Measurements from ENCODE around the gene SLC16A3. TPM values are rescaled to one million over a fixed set of nuclear protein-coding genes. Genes with fewer than 3 reads are reported as not detected.

SLC16A3 gene
- total RNA-seq, 1 donor from 2014 or later, result 29.8 TPM

- no peaks in the 10 kb centered on the region for H3K27me3 Mint-ChIP-seq
- TF ChIP-seq CTCF (conservative IDR thresholded peaks at IDR 0.05), result no peak
- no peak overlapping the region for H3K4me3 Mint-ChIP-seq
- H3K27ac Mint-ChIP-seq, result no peak overlapping the region
- H3K4me1 Mint-ChIP-seq (ENCODE audit: unreplicated experiment), result no peaks in the 10 kb centered on the region
- no peak for DNase-seq (ENCODE audit: extremely low spot score, unreplicated experiment)
- peaks cover 17% of the 10 kb centered on the region for H3K36me3 Mint-ChIP-seq
- H3K9me3 Mint-ChIP-seq, result no peaks in the 10 kb centered on the region
Measured at GRCh38 chr17:82195675-82196672, 32.9 kb upstream of the SLC16A3 start.

GRCh38 chr17:82198092-82198491, 30.8 kb upstream of the SLC16A3 start:
- Mint-ChIP-seq H3K9me3 (no peaks in the 10 kb centered on the region), H3K27me3 (no peaks in the 10 kb centered on the region), H3K36me3 (peaks cover 14% of the 10 kb centered on the region), H3K4me1 (ENCODE audit: unreplicated experiment) (no peaks in the 10 kb centered on the region), H3K27ac (no peak overlapping the region), H3K4me3 (no peak overlapping the region)
- no peak for DNase-seq (ENCODE audit: extremely low spot score, unreplicated experiment)
- TF ChIP-seq CTCF (conservative IDR thresholded peaks at IDR 0.05), result no peak

GRCh38 chr17:82199496-82199895, 29.3 kb upstream of the SLC16A3 start:
- Mint-ChIP-seq H3K4me3 (no peak overlapping the region), H3K27ac (no peak overlapping the region), H3K4me1 (ENCODE audit: unreplicated experiment) (no peaks in the 10 kb centered on the region), H3K9me3 (no peaks in the 10 kb centered on the region), H3K27me3 (no peaks in the 10 kb centered on the region), H3K36me3 (peaks cover 12% of the 10 kb centered on the region)
- no peak for TF ChIP-seq CTCF (conservative IDR thresholded peaks at IDR 0.05)
- DNase-seq (ENCODE audit: extremely low spot score, unreplicated experiment), result no peak

- H3K9me3 Mint-ChIP-seq, result no peaks in the 10 kb centered on the region
- H3K27me3 Mint-ChIP-seq, result no peaks in the 10 kb centered on the region
- H3K4me3 Mint-ChIP-seq, result no peak overlapping the region
- H3K4me1 Mint-ChIP-seq (ENCODE audit: unreplicated experiment), result peaks cover 3% of the 10 kb centered on the region
- no peak overlapping the region for H3K27ac Mint-ChIP-seq
- H3K36me3 Mint-ChIP-seq, result peaks cover 12% of the 10 kb centered on the region
- DNase-seq (ENCODE audit: extremely low spot score, unreplicated experiment), result no peak
- no peak for TF ChIP-seq CTCF (conservative IDR thresholded peaks at IDR 0.05)
Measured at GRCh38 chr17:82200135-82200534, 28.7 kb upstream of the SLC16A3 start.

GRCh38 chr17:82200743-82201497, 27.9 kb upstream of the SLC16A3 start:
- DNase-seq (ENCODE audit: extremely low spot score, unreplicated experiment), result no peak
- Mint-ChIP-seq H3K4me3 (no peak overlapping the region), H3K9me3 (no peaks in the 10 kb centered on the region), H3K27ac (no peak overlapping the region), H3K4me1 (ENCODE audit: unreplicated experiment) (peaks cover 10% of the 10 kb centered on the region), H3K27me3 (no peaks in the 10 kb centered on the region), H3K36me3 (peaks cover 8% of the 10 kb centered on the region)
- no peak for TF ChIP-seq CTCF (conservative IDR thresholded peaks at IDR 0.05)

All from type B pancreatic cell (in vitro differentiated cells).